K562 (cell line): ENCODE measurements around the gene SLC38A1.

Experiments
- ETV6 ChIP-seq, 3 experiments: fragments of 150-350 bp in 1 of 3; sonication (generic) in 1 of 3; formaldehyde crosslinking in 1 of 3; IDR thresholded peaks; 2 replicates each; pipeline versions ENCODE4 v1.6.1 to v1.8.0; 2014 to 2022; ENCODE audit warnings: borderline replicate concordance in 2 of 3, low read depth in 2 of 3, antibody characterized with exemption in 1 of 3, low read length in 1 of 3, mild to moderate bottlenecking in 1 of 3, missing genetic modification reagents in 1 of 3
- NR1H2 ChIP-seq: sonication (generic); formaldehyde crosslinking; IDR thresholded peaks from 2 replicates; pipeline ENCODE4 v1.4.0; 2020; ENCODE audit warnings: mild to moderate bottlenecking, missing genetic modification reagents
- NR2C2 ChIP-seq, 2 experiments: fragments of 200-800 bp in 1 of 2; sonication (Bioruptor generic) in 1 of 2; sonication (generic) in 1 of 2; formaldehyde crosslinking in 1 of 2; IDR thresholded peaks; 2 replicates each; pipeline versions ENCODE4 v1.6.1 to v1.8.0; 2016 to 2022; ENCODE audit warnings: mild to moderate bottlenecking in 1 of 2, missing compliant biosample characterization in 1 of 2, missing genetic modification characterization in 1 of 2, missing genetic modification reagents in 1 of 2
- POLR3A ChIP-seq: IDR thresholded peaks from 2 replicates; pipeline ENCODE4 v1.6.1; 2011; ENCODE audit warnings: borderline replicate concordance, mild to moderate bottlenecking, moderate library complexity; ENCODE audit not compliant: insufficient read length, insufficient read depth; ENCODE audit errors: extremely low read depth
- RBFOX2 ChIP-seq: fragments of 200-400 bp; formaldehyde crosslinking; IDR thresholded peaks from 2 replicates; pipeline ENCODE4 v1.6.1; 2017; ENCODE audit warnings: low read depth, mild to moderate bottlenecking, low read length, moderate library complexity
- TAF1 ChIP-seq: IDR thresholded peaks from 2 replicates; pipeline ENCODE4 v1.6.1; 2011; ENCODE audit warnings: mild to moderate bottlenecking, low read length, moderate library complexity; ENCODE audit not compliant: insufficient read depth, control insufficient read depth, severe bottlenecking; ENCODE audit errors: extremely low read depth
- ZNF140 ChIP-seq: fragments of 250-450 bp; sonication (Bioruptor Pico); IDR thresholded peaks from 2 replicates; pipeline ENCODE4 v1.8.0; 2021; ENCODE audit warnings: moderate library complexity, mild to moderate bottlenecking, inconsistent platforms
- ZNF316 ChIP-seq: fragments of 450-650 bp; IDR thresholded peaks from 2 replicates; pipeline ENCODE4 v1.6.1; 2016
- TF ChIP-seq, protein P1 (sequence below): fragments of 450-650 bp; conservative IDR thresholded peaks from 2 replicates; pipeline ENCODE4 v1.6.1; 2016; ENCODE audit warnings: missing genetic modification characterization, low read depth, mild to moderate bottlenecking, missing compliant biosample characterization, moderate library complexity
- TF ChIP-seq, protein P2 (sequence below), 2 experiments: fragments of 450-650 bp in 1 of 2; sonication (generic) in 1 of 2; formaldehyde crosslinking in 1 of 2; IDR thresholded peaks in 1 of 2; conservative IDR thresholded peaks in 1 of 2; 2 replicates each; pipeline versions ENCODE4 v1.6.1 to v1.8.1; 2016 to 2023; ENCODE audit warnings: mild to moderate bottlenecking in 2 of 2, moderate library complexity in 2 of 2, inconsistent platforms in 1 of 2, missing genetic modification reagents in 1 of 2

DNA sequence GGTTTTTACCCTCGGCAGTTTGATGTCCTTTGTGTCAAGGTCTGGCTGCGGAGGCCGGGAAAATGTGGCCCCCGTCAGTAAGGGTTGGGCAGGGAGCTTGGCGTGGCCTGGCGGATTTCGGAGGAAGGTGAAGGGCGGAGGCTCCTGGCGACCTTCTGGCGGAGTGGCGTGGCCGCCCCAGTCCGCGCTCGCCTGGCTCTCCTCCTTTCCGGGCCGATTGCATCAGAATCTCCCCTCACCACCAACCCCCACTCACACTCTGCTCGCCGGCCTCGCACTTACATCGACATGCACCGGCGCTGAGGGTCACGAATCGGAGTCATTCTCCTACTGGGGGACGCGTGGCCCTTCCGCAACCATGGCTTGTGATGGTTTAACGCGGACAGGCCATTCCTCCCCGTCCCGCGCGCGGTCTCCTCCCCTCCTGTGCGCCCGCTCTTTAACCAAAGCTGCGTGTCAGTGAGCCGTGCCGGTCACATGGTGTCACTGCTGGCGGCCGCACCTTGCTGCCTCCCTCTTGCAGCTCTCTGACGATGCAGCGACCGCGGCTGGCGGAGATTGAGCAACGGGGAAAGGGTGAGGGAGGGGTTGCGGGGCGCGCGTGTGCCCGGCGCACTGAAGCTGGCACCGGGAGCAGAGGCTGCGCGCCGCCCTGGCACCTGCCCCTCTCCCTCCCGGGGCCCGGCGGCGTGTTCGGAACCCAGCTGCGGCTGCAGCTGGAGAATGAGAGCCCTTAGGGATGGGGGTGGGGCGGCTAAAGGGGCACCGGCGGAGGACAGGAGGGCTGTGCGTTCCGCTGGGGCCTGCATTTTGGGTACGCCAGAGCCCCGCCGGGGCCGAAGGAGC lies at the start of gene SLC38A1:
- TF ChIP-seq RBFOX2: peak; percentile 96
- no peak; the same call in 1 of the 2 replicates for TF ChIP-seq NR2C2 (CRISPR knock-in tag; IDR thresholded peaks at IDR 0.05)
- peak; percentile 83 for TF ChIP-seq NR2C2 (tag; IDR thresholded peaks at IDR 0.05)
- no peak; a peak in 1 of 4 replicates for TF ChIP-seq ETV6 (IDR thresholded peaks at IDR 0.05; ENCODE audit: borderline replicate concordance in 1 of 2, low read depth in 2 of 2, low read length in 1 of 2)
- no peak for TF ChIP-seq ETV6 (CRISPR knock-in tag; IDR thresholded peaks at IDR 0.05; ENCODE audit: borderline replicate concordance)
- TF ChIP-seq, protein P1, sequence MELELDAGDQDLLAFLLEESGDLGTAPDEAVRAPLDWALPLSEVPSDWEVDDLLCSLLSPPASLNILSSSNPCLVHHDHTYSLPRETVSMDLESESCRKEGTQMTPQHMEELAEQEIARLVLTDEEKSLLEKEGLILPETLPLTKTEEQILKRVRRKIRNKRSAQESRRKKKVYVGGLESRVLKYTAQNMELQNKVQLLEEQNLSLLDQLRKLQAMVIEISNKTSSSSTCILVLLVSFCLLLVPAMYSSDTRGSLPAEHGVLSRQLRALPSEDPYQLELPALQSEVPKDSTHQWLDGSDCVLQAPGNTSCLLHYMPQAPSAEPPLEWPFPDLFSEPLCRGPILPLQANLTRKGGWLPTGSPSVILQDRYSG (tag): peak; percentile 59; the same call in 1 of the 2 replicates
- no peak for TF ChIP-seq POLR3A
- TF ChIP-seq, protein P2, sequence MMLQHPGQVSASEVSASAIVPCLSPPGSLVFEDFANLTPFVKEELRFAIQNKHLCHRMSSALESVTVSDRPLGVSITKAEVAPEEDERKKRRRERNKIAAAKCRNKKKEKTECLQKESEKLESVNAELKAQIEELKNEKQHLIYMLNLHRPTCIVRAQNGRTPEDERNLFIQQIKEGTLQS (IDR thresholded peaks at IDR 0.05): peak; percentile 96
- TF ChIP-seq, protein P2 (CRISPR knock-in tag; conservative IDR thresholded peaks at IDR 0.05): no peak; the same call in 1 of the 2 replicates
- TF ChIP-seq ZNF316: no peak
- peak; percentile 58 for TF ChIP-seq TAF1
- TF ChIP-seq NR1H2 (CRISPR knock-in tag): peak; percentile 77
- TF ChIP-seq ZNF140 (CRISPR knock-in tag): no peak
